Measurements from ENCODE around the gene WFIKKN2. TPM values are rescaled to one million over a fixed set of nuclear protein-coding genes. Genes with fewer than 3 reads are reported as not detected.

Gene WFIKKN2
- total and polyA plus RNA-seq, 2 of the 8 experiments (the other 6 are each of a cell fraction or from before 2014, with no cell fraction given), result 0.07 to 0.30 TPM

- Histone ChIP-seq H4K20me1 (replicated peaks in 1 of 2; ENCODE audit: control insufficient read depth in 1 of 2, insufficient read depth in 2 of 2, low read length in 2 of 2) (no peaks in the 10 kb centered on the region), H3K36me3 (ENCODE audit: control insufficient read depth in 2 of 4, insufficient read depth in 4 of 4, low read length in 3 of 4) (no peaks in the 10 kb centered on the region), H4K8ac (ENCODE audit: extremely low read depth, insufficient read depth, low read length) (no peak overlapping the region), H3K4me3 (ENCODE audit: extremely low read depth in 1 of 4, insufficient read depth in 2 of 4, low read depth in 3 of 4, low read length in 4 of 4) (no peak overlapping the region), H3K56ac (replicated peaks; ENCODE audit: insufficient read length, low read depth, low read length) (no peak overlapping the region), H3K23ac (ENCODE audit: insufficient read length) (no peak overlapping the region), H4K91ac (replicated peaks; ENCODE audit: insufficient read length, low read length) (no peak overlapping the region), H2BK5ac (ENCODE audit: low read depth, low read length) (no peak overlapping the region), H3K9me3 (ENCODE audit: insufficient read depth in 2 of 2, low read depth in 1 of 2, low read length in 1 of 2) (no peaks in the 10 kb centered on the region), H3K14ac (ENCODE audit: insufficient read length) (no peak overlapping the region), H3K23me2 (ENCODE audit: low read depth, low read length) (no peaks in the 10 kb centered on the region; the same call in 1 of the 2 replicates), H2BK12ac (ENCODE audit: low read depth, low read length) (no peak overlapping the region), H3K4ac (replicated peaks; ENCODE audit: insufficient read length, low read depth, low read length) (no peak overlapping the region), H4K5ac (ENCODE audit: insufficient read length, low read depth, low read length) (no peak overlapping the region), H3K27me3 (replicated peaks in 1 of 4; ENCODE audit: control insufficient read depth in 3 of 4, extremely low read depth in 1 of 4, insufficient read depth in 3 of 4, low read length in 3 of 4) (no peaks in the 10 kb centered on the region), H3K79me2 (ENCODE audit: control insufficient read depth in 1 of 2, insufficient read depth in 2 of 2, low read length in 2 of 2) (no peaks in the 10 kb centered on the region), H2BK120ac (replicated peaks; ENCODE audit: low read depth, low read length) (no peak overlapping the region), H2AFZ (ENCODE audit: low read length) (no peak overlapping the region), H3K18ac (ENCODE audit: extremely low read depth, low read length) (no peak overlapping the region), H3K27ac (ENCODE audit: low read depth, low read length) (no peak overlapping the region), H2AK5ac (ENCODE audit: low read depth, low read length) (no peak overlapping the region), H3K4me2 (ENCODE audit: insufficient read depth in 1 of 2, low read depth in 2 of 2, low read length in 2 of 2) (no peak overlapping the region), H2BK20ac (ENCODE audit: low read length) (no peak overlapping the region), H3K9ac (replicated peaks in 1 of 4; ENCODE audit: extremely low read depth in 1 of 4, low read depth in 3 of 4, low read length in 3 of 4) (no peak overlapping the region), H3K79me1 (ENCODE audit: low read depth, low read length) (no peaks in the 10 kb centered on the region), H3K4me1 (replicated peaks in 1 of 4; ENCODE audit: control insufficient read depth in 3 of 4, insufficient read depth in 4 of 4, low read length in 3 of 4) (peaks cover 2 to 4% (median 3%) of the 10 kb centered on the region in 4 experiments; a peak in 3 of 7 replicates), H2BK15ac (ENCODE audit: low read length) (no peak overlapping the region)
- POLR2A ChIA-PET (ENCODE audit: partially characterized antibody), result interaction anchor here (3.8 kb wide), 1 partner anchor 19 kb away, joined by 25 read pairs; the partner anchor contains the start of gene TOB1
- DNase-seq (ENCODE audit: low read depth in 1 of 2, low spot score in 2 of 2), result no peak
- CTCF ChIA-PET (ENCODE audit: partially characterized antibody), result interaction anchor here (0.6 to 31.7 kb wide), 12 partner anchors 9 to 101 kb away, joined by 3 to 735 read pairs (median 8); partner anchors contain the start of genes TOB1 and WFIKKN2
- no peak for FAIRE-seq
- WGBS, 2 experiments (ENCODE audit: extremely low coverage in 1 of 2, insufficient coverage in 1 of 2, insufficient read length in 1 of 2, insufficient replicate concordance in 2 of 2, low coverage in 1 of 2, low lambda C conversion rate in 2 of 2, missing lambda C conversion rate in 1 of 2), result 100% methylated on average over 4 of the region's 4 CpGs; no CpG with 5 or more reads in 1 of the 2 experiments
- TF ChIP-seq POU5F1 (IDR thresholded peaks at IDR 0.05; ENCODE audit: low read depth, low read length) (no peak), NANOG (IDR thresholded peaks at IDR 0.05; ENCODE audit: insufficient read depth, low read depth, low read length, poor library complexity, severe bottlenecking) (no peak), HDAC2 (IDR thresholded peaks at IDR 0.05; ENCODE audit: borderline replicate concordance in 1 of 2, low read depth in 2 of 2, low read length in 2 of 2) (no peak)
Measured at GRCh38 chr17:50847566-50847965, 12.2 kb downstream of the WFIKKN2 start.

Measured in H1 (cell line).